ENCODE results near the gene TOR1AIP2. TPM values are rescaled to one million over a fixed set of nuclear protein-coding genes. Genes with fewer than 3 reads are reported as not detected.

The TOR1AIP2 gene
- total RNA-seq, 1 donor from 2014 or later, result 71.1 TPM

Other genes starting within 250 kb of the TOR1AIP2 start
- gene FAM163A, start 134.5 kb downstream of the TOR1AIP2 start, total RNA-seq (ENCODE audit: unreplicated experiment), result not detected
- 31.0 TPM for gene TOR1AIP1, start 4.5 kb upstream of the TOR1AIP2 start, total RNA-seq (ENCODE audit: unreplicated experiment)
- 39.2 TPM for gene CEP350, start 77.0 kb upstream of the TOR1AIP2 start, total RNA-seq (ENCODE audit: unreplicated experiment)